ENCODE measurements around the gene RASL10B. TPM values are rescaled to one million over a fixed set of nuclear protein-coding genes. Genes with fewer than 3 reads are reported as not detected.

Gene RASL10B
- total RNA-seq, 1 experiment from 2014 or later = 18.4 TPM

GRCh38 chr17:35716173-35716572 lies 15.3 kb upstream of the RASL10B start:
- in situ Hi-C loops (cut with HindIII; ENCODE audit: low sequenced_read_pairs) = no loop called here

GRCh38 chr17:35716897-35717465 lies 14.5 kb upstream of the RASL10B start:
- in situ Hi-C loops (cut with HindIII; ENCODE audit: low sequenced_read_pairs) = no loop called here

More at GRCh38 chr17:35716173-35716572, 15.3 kb upstream of the RASL10B start:
- no peak for DNase-seq (ENCODE audit: low spot score)

GRCh38 chr17:35717475-35717874 lies 14.0 kb upstream of the RASL10B start:
- in situ Hi-C loops (cut with HindIII; ENCODE audit: low sequenced_read_pairs) = no loop called here
- DNase-seq (ENCODE audit: low spot score) = no peak

More at GRCh38 chr17:35716897-35717465, 14.5 kb upstream of the RASL10B start:
- DNase-seq (ENCODE audit: low spot score) = no peak

- in situ Hi-C loops (cut with HindIII; ENCODE audit: low sequenced_read_pairs) = no loop called here
- DNase-seq (ENCODE audit: low spot score) = no peak
Observed at GRCh38 chr17:35723735-35724134, 7.7 kb upstream of the RASL10B start.

GRCh38 chr17:35725058-35725457 lies 6.4 kb upstream of the RASL10B start:
- in situ Hi-C loops (cut with HindIII; ENCODE audit: low sequenced_read_pairs) = no loop called here
- DNase-seq (ENCODE audit: low spot score) = no peak

- in situ Hi-C loops (cut with HindIII; ENCODE audit: low sequenced_read_pairs) = no loop called here
Observed at GRCh38 chr17:35725802-35726126, 5.7 kb upstream of the RASL10B start.

GRCh38 chr17:35726127-35726952 lies 5.1 kb upstream of the RASL10B start:
- in situ Hi-C loops (cut with HindIII; ENCODE audit: low sequenced_read_pairs) = no loop called here
- no peak for DNase-seq (ENCODE audit: low spot score)

More at GRCh38 chr17:35725802-35726126, 5.7 kb upstream of the RASL10B start:
- no peak for DNase-seq (ENCODE audit: low spot score)

GRCh38 chr17:35726953-35727460 lies 4.4 kb upstream of the RASL10B start:
- no peak for DNase-seq (ENCODE audit: low spot score)
- in situ Hi-C loops (cut with HindIII; ENCODE audit: low sequenced_read_pairs) = no loop called here

- no peak for DNase-seq (ENCODE audit: low spot score)
- in situ Hi-C loops (cut with HindIII; ENCODE audit: low sequenced_read_pairs) = no loop called here
Observed at GRCh38 chr17:35727635-35728034, 3.8 kb upstream of the RASL10B start.

GRCh38 chr17:35728551-35728950 lies 2.9 kb upstream of the RASL10B start:
- in situ Hi-C loops (cut with HindIII; ENCODE audit: low sequenced_read_pairs) = no loop called here
- no peak for DNase-seq (ENCODE audit: low spot score)

GRCh38 chr17:35729405-35729833 lies 2.0 kb upstream of the RASL10B start:
- in situ Hi-C loops (cut with HindIII; ENCODE audit: low sequenced_read_pairs) = no loop called here
- no peak for DNase-seq (ENCODE audit: low spot score)

- in situ Hi-C loops (cut with HindIII; ENCODE audit: low sequenced_read_pairs) = no loop called here
- DNase-seq (ENCODE audit: low spot score) = no peak
Observed at GRCh38 chr17:35730400-35731005, 936 bp upstream of the RASL10B start.

GRCh38 chr17:35731917-35732805 lies 722 bp downstream of the RASL10B start:
- in situ Hi-C loops (cut with HindIII; ENCODE audit: low sequenced_read_pairs) = no loop called here
- no peak for DNase-seq (ENCODE audit: low spot score)

GRCh38 chr17:35732806-35733136 lies 1.3 kb downstream of the RASL10B start:
- in situ Hi-C loops (cut with HindIII; ENCODE audit: low sequenced_read_pairs) = no loop called here
- DNase-seq (ENCODE audit: low spot score) = no peak

GRCh38 chr17:35733366-35733765 lies 1.9 kb downstream of the RASL10B start:
- in situ Hi-C loops (cut with HindIII; ENCODE audit: low sequenced_read_pairs) = no loop called here

GRCh38 chr17:35734396-35734795 lies 3.0 kb downstream of the RASL10B start:
- in situ Hi-C loops (cut with HindIII; ENCODE audit: low sequenced_read_pairs) = no loop called here
- DNase-seq (ENCODE audit: low spot score) = no peak

More at GRCh38 chr17:35733366-35733765, 1.9 kb downstream of the RASL10B start:
- DNase-seq (ENCODE audit: low spot score) = no peak

GRCh38 chr17:35735036-35735805 lies 3.8 kb downstream of the RASL10B start:
- DNase-seq (ENCODE audit: low spot score) = no peak
- in situ Hi-C loops (cut with HindIII; ENCODE audit: low sequenced_read_pairs) = no loop called here

GRCh38 chr17:35736236-35736635 lies 4.8 kb downstream of the RASL10B start:
- DNase-seq (ENCODE audit: low spot score) = no peak
- in situ Hi-C loops (cut with HindIII; ENCODE audit: low sequenced_read_pairs) = no loop called here
